Posterior vena cava (tissue), 2 donors: ENCODE measurements around the gene SLC8B1. TPM values are rescaled to one million over a fixed set of nuclear protein-coding genes. Genes with fewer than 3 reads are reported as not detected.

ENCODE experiments used
- DNase-seq: peaks from one replicate; pipeline ENCODE4 v3.0.0-alpha.2; 2020; ENCODE audit warnings: low spot score
- intact Hi-C, 2 donors: fragments of 100-400 bp; cut with DNase I; formaldehyde crosslinking; loops; one replicate each; pipeline versions ENCODE4 v1.14.1 to v1.14.2; 2022 to 2023
- total RNA-seq, 2 donors: library from RNA; stranded (reverse); fragmentation: NEBNext Ultra II Directional; extraction: Animal tissue kit (Norgen Biotek cat#: 25700); gene quantifications; one replicate each; pipeline ENCODE4 v1.2.1, GENCODE V29; 2021
- donor health status: DM: yes; HTN: yes; CAD: no.
- donor health status: DM: yes; HTN: yes; CAD: no.

Gene SLC8B1
- total RNA-seq, 2 donors from 2014 or later, result 21.6 to 29.8 TPM

- DNase-seq, result peak; percentile 43
- intact Hi-C loops, result no loop called here
These were observed 56.3 kb downstream of the SLC8B1 start for GRCh38 chr12:113278633-113279032.

GRCh38 chr12:113278141-113278540, 56.8 kb downstream of the SLC8B1 start:
- DNase-seq, result peak; percentile 58
- intact Hi-C loops, result no loop called here

GRCh38 chr12:113277511-113277910, 57.4 kb downstream of the SLC8B1 start:
- intact Hi-C loops, result no loop called here
- DNase-seq, result peak; percentile 69

- intact Hi-C loops, result no loop called here
- DNase-seq, result peak; percentile 49
These were observed 57.9 kb downstream of the SLC8B1 start for GRCh38 chr12:113276946-113277500.

GRCh38 chr12:113276306-113276705, 58.6 kb downstream of the SLC8B1 start:
- intact Hi-C loops, result no loop called here
- peak; percentile 50 for DNase-seq

- no peak for DNase-seq
- intact Hi-C loops, result no loop called here
These were observed 60.1 kb downstream of the SLC8B1 start for GRCh38 chr12:113274848-113275247.

GRCh38 chr12:113273053-113273725, 61.7 kb downstream of the SLC8B1 start:
- intact Hi-C loops, result no loop called here
- peak; percentile 79 for DNase-seq

GRCh38 chr12:113271853-113272561, 62.9 kb downstream of the SLC8B1 start:
- intact Hi-C loops, result no loop called here
- DNase-seq, result peak; percentile 94

- intact Hi-C loops, result no loop called here
- DNase-seq, result no peak
These were observed 63.5 kb downstream of the SLC8B1 start for GRCh38 chr12:113271466-113271852.

- peak; percentile 71 for DNase-seq
- intact Hi-C loops, result no loop called here
These were observed 64.2 kb downstream of the SLC8B1 start for GRCh38 chr12:113270709-113271009.

GRCh38 chr12:113269257-113269943, 65.5 kb downstream of the SLC8B1 start:
- intact Hi-C loops, result no loop called here

GRCh38 chr12:113268621-113269020, 66.3 kb downstream of the SLC8B1 start:
- peak; percentile 81 for DNase-seq

More at GRCh38 chr12:113269257-113269943, 65.5 kb downstream of the SLC8B1 start:
- peak; percentile 50 for DNase-seq

GRCh38 chr12:113268136-113268535, 66.8 kb downstream of the SLC8B1 start:
- intact Hi-C loops, result no loop called here
- DNase-seq, result peak; percentile 59

More at GRCh38 chr12:113268621-113269020, 66.3 kb downstream of the SLC8B1 start:
- intact Hi-C loops, result no loop called here

GRCh38 chr12:113267621-113268020, 67.3 kb downstream of the SLC8B1 start:
- DNase-seq, result peak; percentile 59
- intact Hi-C loops, result no loop called here

GRCh38 chr12:113266106-113266895, 68.6 kb downstream of the SLC8B1 start:
- DNase-seq, result peak; percentile 71
- intact Hi-C loops, result no loop called here

- peak; percentile 32 for DNase-seq
- intact Hi-C loops, result no loop called here
These were observed 71.4 kb downstream of the SLC8B1 start for GRCh38 chr12:113263431-113263963.

- no peak for DNase-seq
These were observed 72.2 kb downstream of the SLC8B1 start for GRCh38 chr12:113262710-113263109.

GRCh38 chr12:113261847-113262470, 73.0 kb downstream of the SLC8B1 start:
- peak; percentile 19 for DNase-seq
- intact Hi-C loops, result no loop called here

More at GRCh38 chr12:113262710-113263109, 72.2 kb downstream of the SLC8B1 start:
- intact Hi-C loops, result no loop called here
